Measurements from ENCODE around the gene TFAP2A.

Gene TFAP2A

GRCh38 chr6:10414756-10415616 is at the start of gene TFAP2A:
Gene TFAP2A, minus strand, starts transcription at chr6:10415074. Its CDS starts 83 bp downstream, at chr6:10414991.
- no peak for DNase-seq (ENCODE audit: low read depth)

GRCh38 chr6:10463491-10464481 is 48.9 kb upstream of the TFAP2A start:
- DNase-seq (ENCODE audit: low read depth), result no peak

GRCh38 chr6:10463040-10463439 is 48.2 kb upstream of the TFAP2A start:
- no peak for DNase-seq (ENCODE audit: low read depth)

- no peak for DNase-seq (ENCODE audit: low read depth)
Observed at GRCh38 chr6:10461850-10462249, 47.0 kb upstream of the TFAP2A start.

GRCh38 chr6:10460096-10460495 is 45.2 kb upstream of the TFAP2A start:
- no peak for DNase-seq (ENCODE audit: low read depth)

GRCh38 chr6:10458287-10458686 is 43.4 kb upstream of the TFAP2A start:
- no peak for DNase-seq (ENCODE audit: low read depth)

- no peak for DNase-seq (ENCODE audit: low read depth)
Observed at GRCh38 chr6:10453596-10453995, 38.7 kb upstream of the TFAP2A start.

GRCh38 chr6:10451828-10452509 is 37.1 kb upstream of the TFAP2A start:
- no peak for DNase-seq (ENCODE audit: low read depth)

- DNase-seq (ENCODE audit: low read depth), result no peak
Observed at GRCh38 chr6:10451394-10451793, 36.5 kb upstream of the TFAP2A start.

- no peak for DNase-seq (ENCODE audit: low read depth)
Observed at GRCh38 chr6:10449751-10450150, 34.9 kb upstream of the TFAP2A start.

- DNase-seq (ENCODE audit: low read depth), result no peak
Observed at GRCh38 chr6:10448096-10448495, 33.2 kb upstream of the TFAP2A start.

GRCh38 chr6:10446548-10446947 is 31.7 kb upstream of the TFAP2A start:
- no peak for DNase-seq (ENCODE audit: low read depth)

GRCh38 chr6:10441655-10442009 is 26.8 kb upstream of the TFAP2A start:
- DNase-seq (ENCODE audit: low read depth), result no peak

GRCh38 chr6:10441004-10441654 is 26.3 kb upstream of the TFAP2A start:
- DNase-seq (ENCODE audit: low read depth), result no peak

GRCh38 chr6:10437891-10438290 is 23.0 kb upstream of the TFAP2A start:
- no peak for DNase-seq (ENCODE audit: low read depth)

GRCh38 chr6:10434235-10434634 is 19.4 kb upstream of the TFAP2A start:
- DNase-seq (ENCODE audit: low read depth), result no peak

GRCh38 chr6:10433322-10433721 is 18.4 kb upstream of the TFAP2A start:
- no peak for DNase-seq (ENCODE audit: low read depth)

- no peak for DNase-seq (ENCODE audit: low read depth)
Observed at GRCh38 chr6:10431423-10432164, 16.7 kb upstream of the TFAP2A start.

GRCh38 chr6:10429638-10430427 is 15.0 kb upstream of the TFAP2A start:
- DNase-seq (ENCODE audit: low read depth), result no peak

- no peak for DNase-seq (ENCODE audit: low read depth)
Observed at GRCh38 chr6:10426781-10427279, 12.0 kb upstream of the TFAP2A start.
